SK-N-SH (cell line): Measurements from ENCODE around the gene TICAM1. TPM values are rescaled to one million over a fixed set of nuclear protein-coding genes. Genes with fewer than 3 reads are reported as not detected.

ENCODE experiments used
- CTCF ChIA-PET: fragments of 300-600, 350-600 bp; formaldehyde crosslinking; extraction: SDS; loops from one replicate; lab custom pipeline; 2021; lab: Yijun Ruan, JAX
- POLR2A ChIA-PET: fragments of 350-600 bp; sonication (Branson Sonifier 250); formaldehyde crosslinking; extraction: SDS; loops from one replicate; lab custom pipeline; 2020; ENCODE audit warnings: antibody characterized with exemption, inconsistent platforms; lab: Yijun Ruan, JAX
- DNase-seq: peaks from one replicate; pipeline ENCODE4 v3.0.0; 2012
- H2AFZ ChIP-seq: fragments of 200-600 bp; sonication (generic); 2 replicates; pipeline ENCODE4 v1.8.1; 2016; ENCODE audit warnings: antibody characterized with exemption, mild to moderate bottlenecking, low read depth
- H3F3A ChIP-seq: fragments of 200-600 bp; sonication (generic); replicated peaks from 2 replicates; pipeline ENCODE3; 2016; ENCODE audit warnings: antibody characterized with exemption, mild to moderate bottlenecking; ENCODE audit not compliant: insufficient read depth
- H3K27ac ChIP-seq, 2 experiments: fragments of 200-500 bp in 1 of 2; fragments of 200-600 bp in 1 of 2; sonication (Bioruptor generic) in 1 of 2; sonication (generic), shearing (Covaris generic) in 1 of 2; 2 replicates each; pipeline versions ENCODE4 v1.5.1 to v1.6.1; 2014 to 2016; ENCODE audit warnings: low read depth in 2 of 2, inconsistent platforms in 1 of 2, low read length in 1 of 2, mild to moderate bottlenecking in 1 of 2, mixed read lengths in 1 of 2
- H3K27me3 ChIP-seq: fragments of 200-600 bp; sonication (generic), shearing (Covaris generic); 2 replicates; pipeline ENCODE4 v1.6.1; 2016; ENCODE audit warnings: mixed run types; ENCODE audit not compliant: insufficient read depth
- H3K36me3 ChIP-seq, 2 experiments: fragments of 200-500 bp in 1 of 2; fragments of 200-600 bp in 1 of 2; sonication (Bioruptor generic) in 1 of 2; sonication (generic) in 1 of 2; replicated peaks in 1 of 2; 2 replicates each; pipeline versions ENCODE3 to v1.5.1; 2014 to 2016; ENCODE audit warnings: low read length in 1 of 2, mild to moderate bottlenecking in 1 of 2; ENCODE audit not compliant: insufficient read depth in 2 of 2, control insufficient read depth in 1 of 2
- H3K4me1 ChIP-seq, 2 experiments: fragments of 200-500 bp in 1 of 2; fragments of 200-600 bp in 1 of 2; sonication (Bioruptor generic) in 1 of 2; sonication (generic), shearing (Covaris generic) in 1 of 2; 2 replicates each; pipeline versions ENCODE4 v1.5.1 to v1.6.1; 2014 to 2016; ENCODE audit warnings: low read depth in 1 of 2, low read length in 1 of 2, mixed run types in 1 of 2; ENCODE audit not compliant: insufficient read depth in 2 of 2, control insufficient read depth in 1 of 2
- H3K4me2 ChIP-seq: fragments of 200-600 bp; sonication (generic), shearing (Covaris generic); 2 replicates; pipeline ENCODE4 v1.6.1; 2017; ENCODE audit warnings: mixed run types
- H3K4me3 ChIP-seq, 2 experiments: fragments of 200-500 bp in 1 of 2; fragments of 200-600 bp in 1 of 2; sonication (Bioruptor generic) in 1 of 2; sonication (generic), shearing (Covaris generic) in 1 of 2; 2 replicates each; pipeline versions ENCODE4 v1.5.1 to v1.8.1; 2014 to 2016; ENCODE audit warnings: low read depth in 2 of 2, inconsistent platforms in 1 of 2, low read length in 1 of 2, mild to moderate bottlenecking in 1 of 2, mixed read lengths in 1 of 2, moderate library complexity in 1 of 2
- H3K79me2 ChIP-seq: fragments of 200-600 bp; sonication (generic); 2 replicates; pipeline ENCODE4 v1.8.1; 2017; ENCODE audit warnings: mild to moderate bottlenecking; ENCODE audit not compliant: insufficient read depth
- H3K9ac ChIP-seq: fragments of 200-600 bp; sonication (generic); 2 replicates; pipeline ENCODE4 v1.6.1; 2017; ENCODE audit warnings: mixed run types
- H3K9me2 ChIP-seq: fragments of 200-600 bp; sonication (generic); 2 replicates; pipeline ENCODE4 v1.6.1; 2017; ENCODE audit warnings: mixed run types
- H3K9me3 ChIP-seq: fragments of 200-600 bp; sonication (generic); 2 replicates; pipeline ENCODE4 v1.6.1; 2017; ENCODE audit warnings: mixed run types, mild to moderate bottlenecking, moderate library complexity
- H4K20me1 ChIP-seq: fragments of 200-600 bp; sonication (generic); 2 replicates; pipeline ENCODE4 v1.6.1; 2017; ENCODE audit warnings: mild to moderate bottlenecking, mixed run types; ENCODE audit not compliant: insufficient read depth
- CTCF ChIP-seq: fragments of 200-600 bp; sonication (generic); IDR thresholded peaks from 2 replicates; pipeline ENCODE4 v1.6.1; 2017; ENCODE audit warnings: antibody characterized with exemption, mild to moderate bottlenecking, moderate library complexity
- EZH2phosphoT487 ChIP-seq: fragments of 200-600 bp; sonication (generic); IDR thresholded peaks from 2 replicates; pipeline ENCODE4 v1.6.1; 2017; ENCODE audit warnings: low read depth, mixed run types, mild to moderate bottlenecking, antibody characterized with exemption, moderate library complexity, borderline replicate concordance
- JUND ChIP-seq: IDR thresholded peaks from 2 replicates; pipeline ENCODE4 v1.4.0; 2012
- RXRA ChIP-seq: IDR thresholded peaks from 2 replicates; pipeline ENCODE4 v1.4.0; 2012; ENCODE audit warnings: low read depth, mild to moderate bottlenecking, borderline replicate concordance
- SIN3A ChIP-seq: IDR thresholded peaks from 2 replicates; pipeline ENCODE4 v1.6.1; 2012; ENCODE audit warnings: low read depth, mild to moderate bottlenecking, low read length, moderate library complexity, borderline replicate concordance
- TEAD4 ChIP-seq: IDR thresholded peaks from 2 replicates; pipeline ENCODE4 v1.4.0; 2012; ENCODE audit warnings: mild to moderate bottlenecking, borderline replicate concordance; ENCODE audit not compliant: insufficient read depth
- WGBS: methylation state at CpG from one replicate; pipeline ENCODE4 v1.1.6; 2017; ENCODE audit warnings: low lambda C conversion rate; 5-methylcytosine and 5-hydroxymethylcytosine counted together
- polyA plus RNA-seq, 3 experiments: library from polyadenylated mRNA; depleted of rRNA; stranded (reverse); fragments of >200 nt; gene quantifications; 2 replicates each; pipeline ENCODE4 v1.2.3, GENCODE V29; 2012
- TF ChIP-seq, protein P1 (sequence below): fragments of 150-350 bp; IDR thresholded peaks from 2 replicates; pipeline ENCODE4 v1.6.1; 2017; ENCODE audit warnings: antibody characterized with exemption, low read length, low read depth, borderline replicate concordance

The TICAM1 gene
- polyA plus RNA-seq, 1 of the 3 experiments (the other 2 are of a cell fraction): 2.7 TPM

DNA sequence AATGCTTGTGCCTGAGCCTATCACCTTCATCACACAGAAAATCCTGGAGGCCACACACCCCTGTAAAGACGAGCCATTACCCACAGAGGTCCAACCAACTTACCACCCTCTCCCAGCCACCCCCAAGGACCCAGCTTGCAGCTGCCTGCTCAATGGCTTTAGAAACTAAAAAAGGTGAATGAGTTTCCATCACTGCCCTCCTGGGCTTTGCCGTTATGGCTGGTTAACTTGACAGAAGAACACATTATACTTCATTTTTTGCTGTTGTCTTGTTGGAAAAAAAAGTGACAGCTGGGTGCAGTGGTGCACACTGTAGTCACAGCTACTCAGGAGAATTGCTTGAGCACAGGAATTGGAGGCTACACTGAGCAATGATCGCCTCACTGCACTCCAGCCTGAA, 57.4 kb downstream of the TICAM1 start:
- peaks cover 2% of the 10 kb centered on the region; the same call in 1 of the 2 replicates for H4K20me1 ChIP-seq
- H3K9me2 ChIP-seq: no peaks in the 10 kb centered on the region
- no peaks in the 10 kb centered on the region for H3K79me2 ChIP-seq
- H3F3A ChIP-seq: peaks cover 8% of the 10 kb centered on the region
- no peak overlapping the region for H3K4me2 ChIP-seq
- H3K36me3 ChIP-seq: no peaks in the 10 kb centered on the region
- no peak overlapping the region for H2AFZ ChIP-seq
- no peak overlapping the region for H3K27ac ChIP-seq
- H3K27me3 ChIP-seq: no peaks in the 10 kb centered on the region
- CTCF ChIA-PET: interaction anchor here (0.9 to 3.4 kb wide), 2 partner anchors 17 to 606 kb away, joined by 4 to 17 read pairs; partner anchors contain the start of gene FEM1A
- POLR2A ChIA-PET: no interaction called here
- DNase-seq: no peak
- 32% methylated on average over 3 of the region's 3 CpGs for WGBS
- H3K9ac ChIP-seq: no peak overlapping the region
- H3K4me1 ChIP-seq: peaks cover 0 to 21% of the 10 kb centered on the region in 2 experiments; a peak in 1 of 4 replicates
- no peak overlapping the region for H3K4me3 ChIP-seq
- no peak for TF ChIP-seq EZH2phosphoT487
- no peak for TF ChIP-seq RXRA
- TF ChIP-seq CTCF: no peak
- no peak for TF ChIP-seq SIN3A
- no peak for TF ChIP-seq TEAD4
- TF ChIP-seq, all 33 proteins: peak for 0
- no peaks in the 10 kb centered on the region for H3K9me3 ChIP-seq

DNA sequence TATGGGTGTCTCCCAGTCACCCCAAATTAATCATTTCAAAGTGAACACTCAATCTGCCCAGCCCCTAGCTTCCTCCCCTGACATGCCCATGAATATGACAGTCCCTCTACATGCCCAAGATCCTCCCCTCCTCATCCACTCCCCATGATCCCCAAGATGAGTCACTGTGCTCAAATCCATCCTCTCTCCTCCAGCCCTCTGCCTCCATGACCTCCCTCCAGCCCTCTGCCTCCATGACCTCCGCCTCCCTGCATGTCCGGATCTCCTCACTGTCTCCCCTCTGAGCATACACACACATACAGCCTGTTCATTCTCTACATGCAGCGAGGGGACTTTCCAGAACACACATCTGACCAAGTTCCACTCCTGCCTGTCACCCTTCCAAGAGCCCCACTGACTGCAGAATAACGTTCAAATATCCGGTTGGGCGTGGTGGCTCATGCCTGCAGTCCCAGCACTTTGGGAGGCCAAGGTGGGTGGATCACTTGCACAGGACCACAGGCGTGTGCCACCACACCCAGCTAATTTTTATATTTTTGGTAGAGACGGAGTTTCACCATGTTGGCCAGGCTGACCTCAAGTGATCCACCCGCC, 58.4 kb downstream of the TICAM1 start:
- 61% methylated on average over 5 of the region's 9 CpGs for WGBS
- no peak overlapping the region; a peak in 1 of 4 replicates for H3K27ac ChIP-seq
- H3F3A ChIP-seq: peaks cover 15% of the 10 kb centered on the region
- H4K20me1 ChIP-seq: peaks cover 5% of the 10 kb centered on the region; the same call in 1 of the 2 replicates
- no peak for DNase-seq
- H3K9me2 ChIP-seq: no peaks in the 10 kb centered on the region
- TF ChIP-seq, protein P1, sequence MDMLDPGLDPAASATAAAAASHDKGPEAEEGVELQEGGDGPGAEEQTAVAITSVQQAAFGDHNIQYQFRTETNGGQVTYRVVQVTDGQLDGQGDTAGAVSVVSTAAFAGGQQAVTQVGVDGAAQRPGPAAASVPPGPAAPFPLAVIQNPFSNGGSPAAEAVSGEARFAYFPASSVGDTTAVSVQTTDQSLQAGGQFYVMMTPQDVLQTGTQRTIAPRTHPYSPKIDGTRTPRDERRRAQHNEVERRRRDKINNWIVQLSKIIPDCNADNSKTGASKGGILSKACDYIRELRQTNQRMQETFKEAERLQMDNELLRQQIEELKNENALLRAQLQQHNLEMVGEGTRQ: no peak
- TF ChIP-seq JUND: no peak
- H3K36me3 ChIP-seq: no peaks in the 10 kb centered on the region
- no peak overlapping the region for H3K4me3 ChIP-seq
- no peak overlapping the region for H2AFZ ChIP-seq
- ChIA-PET POLR2A (no interaction called here), CTCF (interaction anchor here (1.9 to 3.4 kb wide), 2 partner anchors 18 to 36 kb away, joined by 7 to 17 read pairs; partner anchors contain the start of gene FEM1A)
- H3K79me2 ChIP-seq: no peaks in the 10 kb centered on the region
- H3K27me3 ChIP-seq: no peaks in the 10 kb centered on the region
- H3K4me2 ChIP-seq: no peak overlapping the region
- H3K9me3 ChIP-seq: no peaks in the 10 kb centered on the region
- peaks cover 0 to 24% of the 10 kb centered on the region in 2 experiments; a peak in 1 of 4 replicates for H3K4me1 ChIP-seq
- no peak overlapping the region for H3K9ac ChIP-seq
